H1 (cell line): ENCODE measurements around the gene TMBIM1. TPM values are rescaled to one million over a fixed set of nuclear protein-coding genes. Genes with fewer than 3 reads are reported as not detected.

Experiments
- CTCF ChIA-PET: fragments of 300-600 bp; sonication (Branson Sonifier 250); formaldehyde crosslinking; loops from one replicate; lab custom pipeline; 2021; ENCODE audit not compliant: partially characterized antibody; lab: Charles Lee
- POLR2A ChIA-PET: fragments of 300-600 bp; sonication (Branson Sonifier 250); formaldehyde crosslinking; loops from one replicate; lab custom pipeline; 2021; ENCODE audit warnings: inconsistent platforms; ENCODE audit not compliant: partially characterized antibody; lab: Charles Lee
- DNase-seq, 2 experiments: peaks; one replicate each; pipeline versions ENCODE4 v3.0.0 to v3.0.0-alpha.2; 2010 to 2022; ENCODE audit warnings: low spot score in 2 of 2, low read depth in 1 of 2, mixed read lengths in 1 of 2
- FAIRE-seq: peaks from 2 replicates; lab custom pipeline; 2011; peaks lifted over from hg19 to GRCh38; lab: Jason Lieb, UNC
- H2AFZ ChIP-seq: 2 replicates; pipeline ENCODE4 v1.8.1; 2012; ENCODE audit warnings: low read length, inconsistent platforms
- H2AK5ac ChIP-seq: 2 replicates; pipeline ENCODE4 v1.6.1; 2013; ENCODE audit warnings: low read depth, low read length
- H2BK120ac ChIP-seq: replicated peaks from 2 replicates; pipeline ENCODE3; 2013; ENCODE audit warnings: low read depth, low read length, inconsistent platforms
- H2BK12ac ChIP-seq: 2 replicates; pipeline ENCODE4 v1.6.1; 2013; ENCODE audit warnings: low read depth, low read length
- H2BK15ac ChIP-seq: 2 replicates; pipeline ENCODE4 v1.6.1; 2013; ENCODE audit warnings: low read length
- H2BK20ac ChIP-seq: 2 replicates; pipeline ENCODE4 v1.6.1; 2013; ENCODE audit warnings: low read length
- H2BK5ac ChIP-seq: 2 replicates; pipeline ENCODE4 v1.6.1; 2013; ENCODE audit warnings: low read depth, low read length
- H3K14ac ChIP-seq: 2 replicates; pipeline ENCODE4 v1.6.1; 2013; ENCODE audit warnings: inconsistent platforms; ENCODE audit not compliant: insufficient read length
- H3K18ac ChIP-seq: 2 replicates; pipeline ENCODE4 v1.6.1; 2013; ENCODE audit warnings: low read length; ENCODE audit errors: extremely low read depth
- H3K23ac ChIP-seq: 2 replicates; pipeline ENCODE4 v1.6.1; 2013; ENCODE audit warnings: inconsistent platforms; ENCODE audit not compliant: insufficient read length
- H3K23me2 ChIP-seq: 2 replicates; pipeline ENCODE4 v1.6.1; 2013; ENCODE audit warnings: low read depth, low read length
- H3K27ac ChIP-seq: 2 replicates; pipeline ENCODE4 v1.6.1; 2011; ENCODE audit warnings: low read depth, low read length, inconsistent platforms
- H3K27me3 ChIP-seq, 4 experiments: replicated peaks in 1 of 4; 1 replicate in 1 of 4; 2 replicates in 3 of 4; pipeline versions ENCODE4 v1.6.1 to v1.8.1; 2011 to 2013; ENCODE audit warnings: low read length in 3 of 4, mild to moderate bottlenecking in 3 of 4, inconsistent platforms in 2 of 4, mixed read lengths in 2 of 4, moderate library complexity in 1 of 4; ENCODE audit not compliant: control insufficient read depth in 3 of 4, insufficient read depth in 3 of 4; ENCODE audit errors: extremely low read depth in 1 of 4
- H3K36me3 ChIP-seq, 4 experiments: 2 replicates each; pipeline versions ENCODE4 v1.6.1 to v1.8.1; 2011 to 2013; ENCODE audit warnings: mild to moderate bottlenecking in 4 of 4, low read length in 3 of 4, moderate library complexity in 2 of 4, control low read depth in 1 of 4, inconsistent platforms in 1 of 4; ENCODE audit not compliant: insufficient read depth in 4 of 4, control insufficient read depth in 2 of 4
- H3K4ac ChIP-seq: replicated peaks from 2 replicates; pipeline ENCODE3; 2013; ENCODE audit warnings: low read length, low read depth, mixed read lengths, inconsistent platforms; ENCODE audit not compliant: insufficient read length
- H3K4me1 ChIP-seq, 4 experiments: replicated peaks in 1 of 4; 1 replicate in 1 of 4; 2 replicates in 3 of 4; pipeline versions ENCODE4 v1.6.1 to v1.8.1; 2011 to 2013; ENCODE audit warnings: low read length in 3 of 4, inconsistent platforms in 2 of 4, mixed read lengths in 1 of 4; ENCODE audit not compliant: insufficient read depth in 4 of 4, control insufficient read depth in 3 of 4
- H3K4me2 ChIP-seq, 2 experiments: 2 replicates each; pipeline versions ENCODE4 v1.6.1 to v1.8.1; 2011 to 2013; ENCODE audit warnings: low read depth in 2 of 2, low read length in 2 of 2, control low read depth in 1 of 2, inconsistent platforms in 1 of 2, mild to moderate bottlenecking in 1 of 2; ENCODE audit not compliant: insufficient read depth in 1 of 2
- H3K4me3 ChIP-seq, 4 experiments: fragments of 200-600, 300-600 bp in 1 of 4; sonication (generic), shearing (Covaris generic), sonication (Bioruptor Twin) in 1 of 4; 2 replicates each; pipeline versions ENCODE4 v1.5.1 to v1.8.1; 2011 to 2016; ENCODE audit warnings: low read length in 4 of 4, low read depth in 3 of 4, control low read depth in 2 of 4, inconsistent platforms in 2 of 4, mild to moderate bottlenecking in 2 of 4, mixed read lengths in 1 of 4, moderate library complexity in 1 of 4; ENCODE audit not compliant: insufficient read depth in 2 of 4; ENCODE audit errors: extremely low read depth in 1 of 4
- H3K56ac ChIP-seq: replicated peaks from 2 replicates; pipeline ENCODE3; 2013; ENCODE audit warnings: low read depth, mild to moderate bottlenecking, mixed read lengths, low read length, inconsistent platforms; ENCODE audit not compliant: insufficient read length
- H3K79me1 ChIP-seq: 2 replicates; pipeline ENCODE4 v1.6.1; 2013; ENCODE audit warnings: low read depth, low read length, control low read depth
- H3K79me2 ChIP-seq, 2 experiments: 2 replicates each; pipeline versions ENCODE4 v1.6.1 to v1.8.1; 2012 to 2013; ENCODE audit warnings: low read length in 2 of 2, mild to moderate bottlenecking in 2 of 2, inconsistent platforms in 1 of 2; ENCODE audit not compliant: insufficient read depth in 2 of 2, control insufficient read depth in 1 of 2
- H3K9ac ChIP-seq, 4 experiments: replicated peaks in 1 of 4; 1 replicate in 1 of 4; 2 replicates in 3 of 4; pipeline versions ENCODE4 v1.6.1 to v1.8.1; 2011 to 2013; ENCODE audit warnings: low read depth in 3 of 4, low read length in 3 of 4, control low read depth in 2 of 4, mild to moderate bottlenecking in 2 of 4, moderate library complexity in 2 of 4, inconsistent platforms in 1 of 4; ENCODE audit errors: extremely low read depth in 1 of 4
- H3K9me3 ChIP-seq, 2 experiments: 2 replicates each; pipeline versions ENCODE4 v1.6.1 to v1.8.1; 2012 to 2013; ENCODE audit warnings: mild to moderate bottlenecking in 2 of 2, moderate library complexity in 2 of 2, control low read depth in 1 of 2, inconsistent platforms in 1 of 2, low read depth in 1 of 2, low read length in 1 of 2, mixed read lengths in 1 of 2; ENCODE audit not compliant: insufficient read depth in 2 of 2
- H4K20me1 ChIP-seq, 2 experiments: replicated peaks in 1 of 2; 2 replicates each; pipeline versions ENCODE3 to v1.8.1; 2011 to 2013; ENCODE audit warnings: inconsistent platforms in 2 of 2, low read length in 2 of 2, mild to moderate bottlenecking in 1 of 2; ENCODE audit not compliant: insufficient read depth in 2 of 2, control insufficient read depth in 1 of 2
- H4K5ac ChIP-seq: 2 replicates; pipeline ENCODE4 v1.6.1; 2013; ENCODE audit warnings: low read length, low read depth, mixed read lengths, inconsistent platforms; ENCODE audit not compliant: insufficient read length
- H4K8ac ChIP-seq: 2 replicates; pipeline ENCODE4 v1.8.0; 2013; ENCODE audit warnings: mild to moderate bottlenecking, moderate library complexity, low read length, inconsistent platforms; ENCODE audit not compliant: insufficient read depth; ENCODE audit errors: extremely low read depth
- H4K91ac ChIP-seq: replicated peaks from 2 replicates; pipeline ENCODE3; 2013; ENCODE audit warnings: low read length, mixed read lengths, inconsistent platforms; ENCODE audit not compliant: insufficient read length
- ASH2L ChIP-seq: fragments of 200-600, 300-600 bp; sonication (generic); IDR thresholded peaks from one replicate; pipeline ENCODE4 v1.7.1; 2017; ENCODE audit warnings: low read length
- BACH1 ChIP-seq: IDR thresholded peaks from 2 replicates; pipeline ENCODE4 v1.6.1; 2012; ENCODE audit warnings: low read length, improper control_type of control experiment
- CBX5 ChIP-seq: fragments of 300-800, 300-1000 bp; sonication (generic); IDR thresholded peaks from 2 replicates; pipeline ENCODE4 v1.7.1; 2016; ENCODE audit warnings: antibody characterized with exemption, low read length, low read depth
- CTCF ChIP-seq, 3 experiments: IDR thresholded peaks; 1 replicate in 2 of 3; 2 replicates in 1 of 3; pipeline versions ENCODE4 v1.5.1 to v1.6.1; 2011; ENCODE audit warnings: low read length in 3 of 3, mild to moderate bottlenecking in 3 of 3, inconsistent platforms in 2 of 3, low read depth in 1 of 3, moderate library complexity in 1 of 3; ENCODE audit not compliant: insufficient read depth in 1 of 3; ENCODE audit errors: control extremely low read depth in 1 of 3
- JUND ChIP-seq: IDR thresholded peaks from 2 replicates; pipeline ENCODE4 v1.6.1; 2011; ENCODE audit warnings: mild to moderate bottlenecking, improper control_type of control experiment, low read length
- SP2 ChIP-seq: IDR thresholded peaks from 2 replicates; pipeline ENCODE4 v1.6.1; 2012; ENCODE audit warnings: mild to moderate bottlenecking, low read length, inconsistent platforms
- SRF ChIP-seq: IDR thresholded peaks from 2 replicates; pipeline ENCODE4 v1.6.1; 2011; ENCODE audit warnings: mild to moderate bottlenecking, low read depth, low read length, moderate library complexity
- TAF1 ChIP-seq: IDR thresholded peaks from 2 replicates; pipeline ENCODE4 v1.6.1; 2011; ENCODE audit warnings: mild to moderate bottlenecking, low read depth, low read length
- TAF7 ChIP-seq: optimal IDR thresholded peaks from 2 replicates; pipeline ENCODE3; 2011; ENCODE audit warnings: low read depth, mild to moderate bottlenecking, inconsistent platforms, low read length, moderate library complexity, borderline replicate concordance
- USF2 ChIP-seq: IDR thresholded peaks from 2 replicates; pipeline ENCODE4 v1.6.1; 2011; ENCODE audit warnings: low read length, improper control_type of control experiment
- WGBS, 2 experiments: shearing (Covaris generic) in 1 of 2; methylation state at CpG; one replicate each; pipeline versions ENCODE4 v1.1.6 to v1.1.7; 2013 to 2015; ENCODE audit warnings: low lambda C conversion rate in 2 of 2, mixed read lengths in 2 of 2, inconsistent platforms in 1 of 2, low coverage in 1 of 2, missing lambda C conversion rate in 1 of 2; ENCODE audit not compliant: insufficient replicate concordance in 2 of 2, insufficient coverage in 1 of 2, insufficient read length in 1 of 2; ENCODE audit errors: extremely low coverage in 1 of 2, missing lambda C conversion rate in 1 of 2; 5-methylcytosine and 5-hydroxymethylcytosine counted together
- polyA plus RNA-seq, 7 experiments: library from polyadenylated mRNA; depleted of rRNA in 3 of 7; stranded (reverse) in 5 of 7; unstranded in 2 of 7; fragments of >200 nt in 5 of 7; fragments of 200-250 nt in 2 of 7; gene quantifications; 1 replicate in 5 of 7; 2 replicates in 1 of 7; 4 replicates in 1 of 7; pipeline versions ENCODE4 v1.2.1 to v1.2.3, GENCODE V29; 2011 to 2013; ENCODE audit warnings: missing spikeins in 2 of 7, mixed read lengths in 2 of 7
- total RNA-seq: library from RNA; stranded (reverse); fragmentation: NEBNext Ultra II Directional; extraction: Animal tissue kit (Norgen Biotek cat#: 25700); gene quantifications from 2 replicates; pipeline ENCODE4 v1.2.1, GENCODE V29; 2021

Gene TMBIM1
- total and polyA plus RNA-seq, 2 of the 8 experiments (the other 6 are each of a cell fraction or from before 2014, with no cell fraction given), result 22.1 to 36.8 TPM

GRCh38 chr2:218307415-218308090 is 15.2 kb upstream of the TMBIM1 start:
- Histone ChIP-seq H3K27me3 (no peaks in the 10 kb centered on the region), H2BK5ac (no peak overlapping the region), H3K18ac (no peak overlapping the region), H3K14ac (no peak overlapping the region), H3K9me3 (no peaks in the 10 kb centered on the region), H2BK120ac (no peak overlapping the region), H3K4me1 (no peaks in the 10 kb centered on the region), H3K56ac (no peak overlapping the region), H2BK15ac (no peak overlapping the region), H4K5ac (no peak overlapping the region), H2AK5ac (no peak overlapping the region), H3K79me2 (no peaks in the 10 kb centered on the region), H3K4ac (no peak overlapping the region), H2BK20ac (no peak overlapping the region), H3K79me1 (no peaks in the 10 kb centered on the region), H3K36me3 (no peaks in the 10 kb centered on the region), H3K9ac (no peak overlapping the region), H2AFZ (no peak overlapping the region), H3K4me2 (no peak overlapping the region), H3K23ac (no peak overlapping the region), H2BK12ac (no peak overlapping the region), H4K8ac (no peak overlapping the region), H4K91ac (no peak overlapping the region), H3K4me3 (no peak overlapping the region), H4K20me1 (no peaks in the 10 kb centered on the region), H3K23me2 (no peaks in the 10 kb centered on the region), H3K27ac (no peak overlapping the region)
- POLR2A ChIA-PET, result interaction anchor here (1.2 kb wide), 1 partner anchor 15 kb away, joined by 3 read pairs; no protein-coding TSS in a partner anchor
- DNase-seq (no peak), FAIRE-seq (no peak)
- no peak for TF ChIP-seq JUND
- TF ChIP-seq TAF1, result no peak
- TF ChIP-seq SRF, result no peak
- no peak for TF ChIP-seq USF2
- TF ChIP-seq SP2, result no peak
- no peak for TF ChIP-seq CBX5
- no peak for TF ChIP-seq ASH2L
- no peak for TF ChIP-seq BACH1
- no peak for TF ChIP-seq CTCF (IDR thresholded peaks at IDR 0.05; ENCODE audit: control extremely low read depth in 1 of 3, insufficient read depth in 1 of 3, low read depth in 1 of 3, low read length in 3 of 3)
- TF ChIP-seq TAF7, result no peak
- CTCF ChIA-PET, result interaction anchor here (0.9 to 7.6 kb wide), 9 partner anchors 8 to 87 kb away, joined by 3 to 96 read pairs (median 4); partner anchors contain the start of genes CATIP and TMBIM1
- 96% methylated on average over 6 of the region's 6 CpGs; no CpG with 5 or more reads in 1 of the 2 experiments for WGBS, 2 experiments
